D721Med (cell line): ENCODE measurements around the gene LEAP2.

Experiments
- DNase-seq: peaks from one replicate; pipeline ENCODE4 v3.0.0; 2011; ENCODE audit warnings: low spot score; ENCODE audit not compliant: insufficient read length
- FAIRE-seq: peaks from 2 replicates; lab custom pipeline; 2011; peaks lifted over from hg19 to GRCh38; lab: Jason Lieb, UNC
- CTCF ChIP-seq: IDR thresholded peaks from 2 replicates; pipeline ENCODE4 v1.5.1; 2012; ENCODE audit warnings: mild to moderate bottlenecking, control low read depth; ENCODE audit not compliant: insufficient read depth; ENCODE audit errors: missing control alignments

The LEAP2 gene

GRCh38 chr5:132909702-132910101 is 36.2 kb downstream of the LEAP2 start:
- no peak for FAIRE-seq
- TF ChIP-seq CTCF: no peak
- DNase-seq: no peak

GRCh38 chr5:132915681-132916080 is 42.2 kb downstream of the LEAP2 start:
- no peak for TF ChIP-seq CTCF
- DNase-seq: no peak
- FAIRE-seq: no peak

- no peak for DNase-seq
- FAIRE-seq: no peak
- no peak for TF ChIP-seq CTCF
These were observed 42.6 kb downstream of the LEAP2 start for GRCh38 chr5:132916086-132916485.
